Measurements from ENCODE around the gene SUSD4. TPM values are rescaled to one million over a fixed set of nuclear protein-coding genes. Genes with fewer than 3 reads are reported as not detected.

The SUSD4 gene
- total and polyA plus RNA-seq, 12 donors, result 1.5 to 26.9 (median 7.0) TPM

- no peaks in the 10 kb centered on the region for H3K27me3 ChIP-seq
- no peak overlapping the region for H3K27ac ChIP-seq
- H3K36me3 ChIP-seq (replicated peaks in 1 of 2), result no peaks in the 10 kb centered on the region
- no peaks in the 10 kb centered on the region for H3K9me3 ChIP-seq (replicated peaks in 1 of 3)
- no peak overlapping the region for H3K4me3 ChIP-seq
- intact Hi-C loops (cut with DNase I), result no loop called here
- 30 to 61% (median 45%) methylated on average over 5 of the region's 5 CpGs for WGBS, 4 donors
- DNase-seq, result peak in 2 of 7 donors; percentile 4 to 19
- TF ChIP-seq CTCF (IDR thresholded peaks at IDR 0.05) (no peak), POLR2A (IDR thresholded peaks at IDR 0.05) (no peak)
- H3K4me1 ChIP-seq (replicated peaks in 1 of 2), result no peaks in the 10 kb centered on the region
Observed at GRCh38 chr1:223312705-223313414, 51.1 kb downstream of the SUSD4 start.

GRCh38 chr1:223312273-223312672 lies 51.7 kb downstream of the SUSD4 start:
- H3K4me3 ChIP-seq, result no peak overlapping the region
- H3K27ac ChIP-seq, result no peak overlapping the region
- H3K36me3 ChIP-seq (replicated peaks in 1 of 2), result no peaks in the 10 kb centered on the region
- no peaks in the 10 kb centered on the region for H3K4me1 ChIP-seq (replicated peaks in 1 of 2)
- H3K9me3 ChIP-seq (replicated peaks in 1 of 3), result no peaks in the 10 kb centered on the region
- no peaks in the 10 kb centered on the region for H3K27me3 ChIP-seq
- no peak for DNase-seq
- intact Hi-C loops (cut with DNase I), result no loop called here
- TF ChIP-seq CTCF (IDR thresholded peaks at IDR 0.05) (no peak), POLR2A (IDR thresholded peaks at IDR 0.05) (no peak)
- 88 to 95% (median 91%) methylated on average over 2 of the region's 2 CpGs for WGBS, 4 donors

GRCh38 chr1:223311826-223312225 lies 52.1 kb downstream of the SUSD4 start:
- 86 to 93% (median 87%) methylated on average over 3 of the region's 3 CpGs for WGBS, 4 donors
- intact Hi-C loops (cut with DNase I), result no loop called here
- Histone ChIP-seq H3K9me3 (replicated peaks in 1 of 3) (no peaks in the 10 kb centered on the region), H3K4me1 (replicated peaks in 1 of 2) (no peaks in the 10 kb centered on the region), H3K27ac (no peak overlapping the region), H3K27me3 (no peaks in the 10 kb centered on the region), H3K4me3 (no peak overlapping the region), H3K36me3 (replicated peaks in 1 of 2) (no peaks in the 10 kb centered on the region)
- no peak for DNase-seq
- no peak for TF ChIP-seq POLR2A (IDR thresholded peaks at IDR 0.05)
- TF ChIP-seq CTCF (IDR thresholded peaks at IDR 0.05), result no peak

GRCh38 chr1:223308136-223308535 lies 55.8 kb downstream of the SUSD4 start:
- no peaks in the 10 kb centered on the region for H3K4me1 ChIP-seq (replicated peaks in 1 of 2)
- no peaks in the 10 kb centered on the region for H3K27me3 ChIP-seq
- intact Hi-C loops (cut with DNase I), result no loop called here
- DNase-seq, result no peak
- no peaks in the 10 kb centered on the region for H3K36me3 ChIP-seq (replicated peaks in 1 of 2)
- TF ChIP-seq POLR2A (IDR thresholded peaks at IDR 0.05) (no peak), CTCF (IDR thresholded peaks at IDR 0.05) (no peak)
- no peak overlapping the region for H3K27ac ChIP-seq
- H3K4me3 ChIP-seq, result no peak overlapping the region
- no peaks in the 10 kb centered on the region for H3K9me3 ChIP-seq (replicated peaks in 1 of 3)
- WGBS, 4 donors, result 61 to 75% (median 73%) methylated on average over 2 of the region's 2 CpGs

All from adrenal gland (tissue), 12 donors.